GM19397 (cell line): ENCODE data around the gene UNC80.

Source experiments
- ATAC-seq: cut with Tn5 transposase; IDR thresholded peaks from one replicate; pipeline ENCODE4 v1.9.1; 2021; ENCODE audit warnings: mild to moderate bottlenecking, moderate library complexity; ENCODE audit not compliant: unreplicated experiment

Gene UNC80

GRCh38 chr2:209965723-209966122, 194.1 kb downstream of the UNC80 start:
- no peak for ATAC-seq

GRCh38 chr2:209969692-209970091, 198.1 kb downstream of the UNC80 start:
- ATAC-seq = no peak

GRCh38 chr2:209970271-209970670, 198.6 kb downstream of the UNC80 start:
- ATAC-seq = no peak

GRCh38 chr2:209970711-209971110, 199.1 kb downstream of the UNC80 start:
- no peak for ATAC-seq

- ATAC-seq = no peak
These were observed 201.7 kb downstream of the UNC80 start for GRCh38 chr2:209973328-209973727.

GRCh38 chr2:209974576-209974975, 202.9 kb downstream of the UNC80 start:
- no peak for ATAC-seq

- peak; percentile 75 for ATAC-seq
These were observed 205.2 kb downstream of the UNC80 start for GRCh38 chr2:209976698-209977385.

- no peak for ATAC-seq
These were observed 206.0 kb downstream of the UNC80 start for GRCh38 chr2:209977386-209978239.

- ATAC-seq = no peak
These were observed 212.7 kb downstream of the UNC80 start for GRCh38 chr2:209984291-209984690.

- ATAC-seq = no peak
These were observed 214.2 kb downstream of the UNC80 start for GRCh38 chr2:209985874-209986273.

GRCh38 chr2:209986415-209986814, 214.8 kb downstream of the UNC80 start:
- ATAC-seq = no peak

GRCh38 chr2:209988010-209988409, 216.4 kb downstream of the UNC80 start:
- ATAC-seq = no peak

- ATAC-seq = no peak
These were observed 219.2 kb downstream of the UNC80 start for GRCh38 chr2:209990838-209991237.

GRCh38 chr2:209993968-209994367, 222.3 kb downstream of the UNC80 start:
- ATAC-seq = no peak

- ATAC-seq = no peak
These were observed 227.0 kb downstream of the UNC80 start for GRCh38 chr2:209998596-209998995.

- ATAC-seq = no peak
These were observed 229.1 kb downstream of the UNC80 start for GRCh38 chr2:210000464-210001324.

- peak; percentile 100 for ATAC-seq
These were observed 230.8 kb downstream of the UNC80 start, which contains the start of gene RPE for GRCh38 chr2:210002158-210003157. Gene RPE, plus strand, starts transcription at chr2:210002638. Its CDS starts 24 bp downstream, at chr2:210002662.

- no peak for ATAC-seq
These were observed 231.7 kb downstream of the UNC80 start for GRCh38 chr2:210003359-210003758.

- no peak for ATAC-seq
These were observed 233.2 kb downstream of the UNC80 start for GRCh38 chr2:210004881-210005280.

- no peak for ATAC-seq
These were observed 236.3 kb downstream of the UNC80 start for GRCh38 chr2:210007895-210008294.
